ENCODE data around the gene HPSE2.

HPSE2 gene

GRCh38 chr10:99041468-99041867 is 194.2 kb downstream of the HPSE2 start:
- no peak for DNase-seq (ENCODE audit: extremely low read depth, insufficient read length)
- Histone ChIP-seq H3K4me3 (replicated peaks; ENCODE audit: low read depth, low read length) (no peak overlapping the region), H3K36me3 (ENCODE audit: control insufficient read depth, insufficient read depth, low read length) (no peaks in the 10 kb centered on the region), H3K27me3 (replicated peaks; ENCODE audit: control insufficient read depth, insufficient read depth, low read length) (no peaks in the 10 kb centered on the region)
- no peak for TF ChIP-seq CTCF (IDR thresholded peaks at IDR 0.05; ENCODE audit: insufficient read depth, low read length, poor library complexity, severe bottlenecking)

GRCh38 chr10:99013885-99014284 is 221.8 kb downstream of the HPSE2 start:
- H3K27me3 ChIP-seq (replicated peaks; ENCODE audit: control insufficient read depth, insufficient read depth, low read length), result no peaks in the 10 kb centered on the region
- no peak for TF ChIP-seq CTCF (IDR thresholded peaks at IDR 0.05; ENCODE audit: insufficient read depth, low read length, poor library complexity, severe bottlenecking)
- DNase-seq (ENCODE audit: extremely low read depth, insufficient read length), result no peak
- H3K4me3 ChIP-seq (replicated peaks; ENCODE audit: low read depth, low read length), result no peak overlapping the region
- H3K36me3 ChIP-seq (ENCODE audit: control insufficient read depth, insufficient read depth, low read length), result no peaks in the 10 kb centered on the region

GRCh38 chr10:99010286-99010685 is 225.4 kb downstream of the HPSE2 start:
- TF ChIP-seq CTCF (IDR thresholded peaks at IDR 0.05; ENCODE audit: insufficient read depth, low read length, poor library complexity, severe bottlenecking), result no peak
- DNase-seq (ENCODE audit: extremely low read depth, insufficient read length), result no peak
- Histone ChIP-seq H3K27me3 (replicated peaks; ENCODE audit: control insufficient read depth, insufficient read depth, low read length) (no peaks in the 10 kb centered on the region), H3K4me3 (replicated peaks; ENCODE audit: low read depth, low read length) (no peak overlapping the region), H3K36me3 (ENCODE audit: control insufficient read depth, insufficient read depth, low read length) (no peaks in the 10 kb centered on the region)

- no peaks in the 10 kb centered on the region for H3K27me3 ChIP-seq (replicated peaks; ENCODE audit: control insufficient read depth, insufficient read depth, low read length)
- no peak overlapping the region for H3K4me3 ChIP-seq (replicated peaks; ENCODE audit: low read depth, low read length)
- no peak for TF ChIP-seq CTCF (IDR thresholded peaks at IDR 0.05; ENCODE audit: insufficient read depth, low read length, poor library complexity, severe bottlenecking)
- DNase-seq (ENCODE audit: extremely low read depth, insufficient read length), result no peak
- no peaks in the 10 kb centered on the region for H3K36me3 ChIP-seq (ENCODE audit: control insufficient read depth, insufficient read depth, low read length)
These were observed 227.6 kb downstream of the HPSE2 start for GRCh38 chr10:99008054-99008453.

GRCh38 chr10:99007457-99007856 is 228.2 kb downstream of the HPSE2 start:
- Histone ChIP-seq H3K36me3 (ENCODE audit: control insufficient read depth, insufficient read depth, low read length) (no peaks in the 10 kb centered on the region), H3K27me3 (replicated peaks; ENCODE audit: control insufficient read depth, insufficient read depth, low read length) (no peaks in the 10 kb centered on the region), H3K4me3 (replicated peaks; ENCODE audit: low read depth, low read length) (no peak overlapping the region)
- TF ChIP-seq CTCF (IDR thresholded peaks at IDR 0.05; ENCODE audit: insufficient read depth, low read length, poor library complexity, severe bottlenecking), result no peak
- no peak for DNase-seq (ENCODE audit: extremely low read depth, insufficient read length)

GRCh38 chr10:99005254-99005653 is 230.4 kb downstream of the HPSE2 start:
- no peak for TF ChIP-seq CTCF (IDR thresholded peaks at IDR 0.05; ENCODE audit: insufficient read depth, low read length, poor library complexity, severe bottlenecking)
- Histone ChIP-seq H3K36me3 (ENCODE audit: control insufficient read depth, insufficient read depth, low read length) (no peaks in the 10 kb centered on the region), H3K27me3 (replicated peaks; ENCODE audit: control insufficient read depth, insufficient read depth, low read length) (no peaks in the 10 kb centered on the region), H3K4me3 (replicated peaks; ENCODE audit: low read depth, low read length) (no peak overlapping the region)
- no peak for DNase-seq (ENCODE audit: extremely low read depth, insufficient read length)

Measured in GM06990 (cell line).